ENCODE measurements around the gene ZBTB7C. TPM values are rescaled to one million over a fixed set of nuclear protein-coding genes. Genes with fewer than 3 reads are reported as not detected.

The ZBTB7C gene
- total RNA-seq, 6 donors from 2014 or later = 6.1 to 18.1 (median 12.2) TPM

DNA sequence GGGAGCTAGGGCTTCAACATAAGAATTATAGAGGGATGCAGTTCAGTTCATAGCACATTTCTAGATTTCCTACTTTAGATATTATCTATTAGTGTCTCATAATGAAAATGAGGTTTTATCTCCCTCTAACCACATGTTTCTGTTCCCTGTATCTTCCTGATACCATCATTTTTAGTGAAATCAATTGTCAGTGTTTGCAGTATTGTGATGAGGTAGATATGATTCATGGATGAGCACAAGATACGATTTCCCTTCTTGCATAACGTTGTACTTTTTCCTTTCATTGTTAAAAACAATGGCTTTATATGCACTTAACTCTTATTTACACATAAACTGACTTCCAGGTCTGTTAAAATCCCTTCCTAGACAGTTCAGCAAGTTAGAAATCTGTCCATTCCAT is 211.4 kb downstream of the ZBTB7C start:
- 36 to 46% methylated on average over 2 of the region's 2 CpGs for WGBS, 2 donors
- no peak for ATAC-seq (ENCODE audit: low FRiP score in 2 of 2)
- H3K4me1 ChIP-seq = peaks cover 0 to 9% (median 1%) of the 10 kb centered on the region in 4 donors

DNA sequence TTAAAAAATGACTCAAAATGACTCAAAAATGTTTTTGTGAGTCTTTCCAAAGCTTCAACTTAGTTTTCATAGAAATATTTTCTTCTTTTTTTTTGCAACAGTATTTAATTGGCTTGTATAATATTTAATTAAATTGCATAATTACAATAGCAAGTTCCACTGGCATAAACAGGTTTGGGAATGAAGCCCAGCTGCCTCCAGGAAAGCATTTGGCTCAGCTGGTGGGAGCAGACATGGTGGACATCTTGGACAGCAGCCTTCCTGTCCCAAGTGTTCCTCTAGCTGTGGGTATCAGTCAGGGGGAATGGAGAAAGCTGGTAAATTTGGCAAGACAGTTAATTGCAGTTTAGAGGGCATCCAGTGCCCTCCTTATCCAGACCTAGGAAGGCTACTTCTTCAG is 213.4 kb downstream of the ZBTB7C start:
- Histone ChIP-seq H3K27me3 (no peaks in the 10 kb centered on the region), H3K4me1 (peaks cover 0 to 9% (median 1%) of the 10 kb centered on the region in 4 donors), H3K27ac (no peak overlapping the region), H3K36me3 (no peaks in the 10 kb centered on the region), H3K4me3 (no peak overlapping the region), H3K9me3 (no peaks in the 10 kb centered on the region)
- no peak for TF ChIP-seq POLR2AphosphoS5 (IDR thresholded peaks at IDR 0.05)
- no peak for TF ChIP-seq EP300 (IDR thresholded peaks at IDR 0.05)
- TF ChIP-seq, protein P1, sequence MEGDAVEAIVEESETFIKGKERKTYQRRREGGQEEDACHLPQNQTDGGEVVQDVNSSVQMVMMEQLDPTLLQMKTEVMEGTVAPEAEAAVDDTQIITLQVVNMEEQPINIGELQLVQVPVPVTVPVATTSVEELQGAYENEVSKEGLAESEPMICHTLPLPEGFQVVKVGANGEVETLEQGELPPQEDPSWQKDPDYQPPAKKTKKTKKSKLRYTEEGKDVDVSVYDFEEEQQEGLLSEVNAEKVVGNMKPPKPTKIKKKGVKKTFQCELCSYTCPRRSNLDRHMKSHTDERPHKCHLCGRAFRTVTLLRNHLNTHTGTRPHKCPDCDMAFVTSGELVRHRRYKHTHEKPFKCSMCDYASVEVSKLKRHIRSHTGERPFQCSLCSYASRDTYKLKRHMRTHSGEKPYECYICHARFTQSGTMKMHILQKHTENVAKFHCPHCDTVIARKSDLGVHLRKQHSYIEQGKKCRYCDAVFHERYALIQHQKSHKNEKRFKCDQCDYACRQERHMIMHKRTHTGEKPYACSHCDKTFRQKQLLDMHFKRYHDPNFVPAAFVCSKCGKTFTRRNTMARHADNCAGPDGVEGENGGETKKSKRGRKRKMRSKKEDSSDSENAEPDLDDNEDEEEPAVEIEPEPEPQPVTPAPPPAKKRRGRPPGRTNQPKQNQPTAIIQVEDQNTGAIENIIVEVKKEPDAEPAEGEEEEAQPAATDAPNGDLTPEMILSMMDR (IDR thresholded peaks at IDR 0.05) = no peak
- TF ChIP-seq POLR2A (IDR thresholded peaks at IDR 0.05) = no peak
- no peak for ATAC-seq (ENCODE audit: low FRiP score in 2 of 2)
- DNase-seq = no peak

More for the DNA sequence above, 211.4 kb downstream of the ZBTB7C start:
- DNase-seq = no peak
- no peaks in the 10 kb centered on the region for H3K27me3 ChIP-seq
- H3K4me3 ChIP-seq = no peak overlapping the region
- no peak for TF ChIP-seq POLR2A (IDR thresholded peaks at IDR 0.05)
- TF ChIP-seq POLR2AphosphoS5 (IDR thresholded peaks at IDR 0.05) = no peak
- TF ChIP-seq EP300 (IDR thresholded peaks at IDR 0.05) = no peak
- TF ChIP-seq, protein P1 (IDR thresholded peaks at IDR 0.05) = no peak
- no peaks in the 10 kb centered on the region for H3K36me3 ChIP-seq
- no peak overlapping the region for H3K27ac ChIP-seq
- H3K9me3 ChIP-seq = no peaks in the 10 kb centered on the region

DNA sequence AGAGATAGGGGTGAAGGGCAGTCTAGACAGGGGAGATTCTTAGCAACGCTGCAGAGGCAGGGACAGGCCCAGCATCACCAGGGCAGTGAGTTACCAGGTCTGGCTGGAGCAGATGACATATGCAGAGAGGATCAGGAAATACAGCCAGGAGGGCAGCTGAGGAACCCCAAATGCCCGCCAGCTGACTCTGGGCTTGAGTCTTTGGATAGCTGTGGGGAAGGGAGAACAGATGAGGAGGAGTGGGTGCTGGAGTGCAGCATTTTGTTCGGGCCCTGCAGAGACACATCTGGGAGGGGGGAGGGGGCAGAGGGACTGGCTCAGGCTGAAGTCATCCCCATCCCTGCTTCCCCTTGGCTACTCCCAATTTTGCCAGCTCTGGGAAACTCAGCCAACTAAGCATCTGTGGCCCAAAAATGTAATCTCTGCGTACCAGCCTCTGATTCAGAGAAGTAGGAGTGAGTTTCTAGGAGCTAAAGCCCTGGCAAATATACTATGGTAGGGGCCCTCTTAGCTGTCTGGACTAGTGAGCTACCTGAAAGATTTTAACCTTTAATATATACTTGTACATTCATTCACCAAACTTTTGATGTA is 214.5 kb downstream of the ZBTB7C start:
- Histone ChIP-seq H3K4me3 (no peak overlapping the region), H3K27me3 (no peaks in the 10 kb centered on the region), H3K27ac (no peak overlapping the region), H3K4me1 (peaks cover 0 to 9% (median 1%) of the 10 kb centered on the region in 4 donors), H3K36me3 (no peaks in the 10 kb centered on the region), H3K9me3 (no peaks in the 10 kb centered on the region)
- no peak for ATAC-seq (ENCODE audit: low FRiP score in 2 of 2)
- WGBS, 2 donors = 67 to 90% methylated on average over 4 of the region's 4 CpGs
- no peak for TF ChIP-seq EP300 (IDR thresholded peaks at IDR 0.05)
- TF ChIP-seq, protein P1 (IDR thresholded peaks at IDR 0.05) = no peak
- no peak for TF ChIP-seq POLR2AphosphoS5 (IDR thresholded peaks at IDR 0.05)
- TF ChIP-seq POLR2A (IDR thresholded peaks at IDR 0.05) = no peak
- DNase-seq = no peak

DNA sequence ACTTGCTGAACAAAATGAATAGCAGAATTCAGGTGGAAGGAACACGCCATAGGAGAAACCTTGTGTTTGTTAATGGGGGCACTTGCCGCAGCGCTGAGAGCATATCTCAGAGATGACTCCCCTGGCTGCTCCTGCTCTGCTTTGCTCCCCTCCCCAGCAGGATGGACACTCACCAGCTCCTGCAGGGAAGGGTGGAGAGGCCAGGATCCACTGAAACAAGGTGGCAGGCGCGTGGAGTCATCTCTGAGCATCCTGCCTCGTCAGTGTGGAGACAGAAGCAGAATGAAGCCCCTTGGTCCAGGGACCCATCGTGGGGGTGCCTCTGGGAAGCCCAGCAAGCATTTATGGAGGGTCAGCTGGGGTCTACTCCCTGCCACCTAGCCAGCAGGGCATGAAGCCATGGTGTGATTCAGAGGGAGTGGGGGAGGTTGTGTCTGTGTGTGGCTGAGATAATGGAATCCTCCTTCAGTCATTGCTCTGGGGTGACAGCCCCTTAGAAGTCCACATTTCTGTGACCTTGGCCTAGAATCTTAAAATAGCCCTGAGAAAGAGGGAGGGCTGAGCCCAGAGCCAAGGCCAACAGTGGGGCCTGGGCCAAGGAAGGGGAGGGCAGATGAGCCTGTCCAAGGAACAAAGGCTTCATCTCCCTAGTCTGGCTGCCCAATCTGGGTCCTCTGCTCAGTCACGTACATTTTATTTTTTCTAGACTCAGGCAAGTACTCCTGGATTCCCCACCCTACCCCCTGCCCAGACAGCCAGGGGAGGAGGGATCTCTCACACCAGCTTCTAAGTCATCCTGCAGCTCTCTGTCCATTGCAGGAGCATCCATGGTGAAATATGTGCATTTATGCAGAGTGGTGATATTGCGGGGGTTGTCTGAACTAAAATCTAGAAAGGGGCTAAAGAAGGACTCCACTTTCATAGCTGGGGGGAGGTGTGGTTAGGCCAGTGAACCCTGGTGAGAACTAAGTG is 215.4 kb downstream of the ZBTB7C start:
- Histone ChIP-seq H3K9me3 (no peaks in the 10 kb centered on the region), H3K27me3 (no peaks in the 10 kb centered on the region), H3K4me3 (no peak overlapping the region), H3K27ac (no peak overlapping the region), H3K36me3 (no peaks in the 10 kb centered on the region), H3K4me1 (peaks cover 0 to 9% (median 1%) of the 10 kb centered on the region in 4 donors)
- peak in 1 of 2 donors; percentile 42 for ATAC-seq (ENCODE audit: low FRiP score in 2 of 2)
- 84 to 88% methylated on average over 8 to 9 of the region's 9 CpGs for WGBS, 2 donors
- no peak for DNase-seq
- TF ChIP-seq, protein P1 (IDR thresholded peaks at IDR 0.05) = no peak
- TF ChIP-seq POLR2AphosphoS5 (IDR thresholded peaks at IDR 0.05) (no peak), POLR2A (IDR thresholded peaks at IDR 0.05) (no peak)
